Measurements from ENCODE around the gene DHDDS. TPM values are rescaled to one million over a fixed set of nuclear protein-coding genes. Genes with fewer than 3 reads are reported as not detected.
"Not testable (repeated sequence)": the region's sequence is repeated elsewhere in the genome, so short reads cannot be mapped to it uniquely, and the experiment has no call there.

The DHDDS gene
- total RNA-seq, 1 donor from 2014 or later, result 78.3 TPM

- H3K4me1 Mint-ChIP-seq (ENCODE audit: low read depth), result peaks cover 11% of the 10 kb centered on the region
- no peaks in the 10 kb centered on the region for H3K27me3 Mint-ChIP-seq (ENCODE audit: low read depth)
- no peak for TF ChIP-seq CTCF (IDR thresholded peaks at IDR 0.05)
- no peaks in the 10 kb centered on the region for H3K36me3 Mint-ChIP-seq (ENCODE audit: low read depth)
- H3K9me3 Mint-ChIP-seq (ENCODE audit: low read depth), result no peaks in the 10 kb centered on the region
- no peak for DNase-seq (ENCODE audit: low spot score)
- no peak overlapping the region for H3K27ac Mint-ChIP-seq (ENCODE audit: unreplicated experiment)
- H3K4me3 Mint-ChIP-seq (ENCODE audit: unreplicated experiment), result no peak overlapping the region
Measured at GRCh38 chr1:26498894-26499293, 66.8 kb downstream of the DHDDS start.

- Mint-ChIP-seq H3K9me3 (ENCODE audit: low read depth) (no peaks in the 10 kb centered on the region), H3K27ac (ENCODE audit: unreplicated experiment) (peak overlapping the region; percentile 89), H3K27me3 (ENCODE audit: low read depth) (no peaks in the 10 kb centered on the region), H3K4me1 (ENCODE audit: low read depth) (peaks cover 11% of the 10 kb centered on the region), H3K4me3 (ENCODE audit: unreplicated experiment) (peak overlapping the region; percentile 80), H3K36me3 (ENCODE audit: low read depth) (no peaks in the 10 kb centered on the region)
- DNase-seq (ENCODE audit: low spot score), result peak; percentile 94
- peak; percentile 71 for TF ChIP-seq CTCF (IDR thresholded peaks at IDR 0.05)
Measured at GRCh38 chr1:26500488-26501175, 68.5 kb downstream of the DHDDS start.

- not testable (repeated sequence) for H3K27me3 Mint-ChIP-seq (ENCODE audit: low read depth); H3K36me3 Mint-ChIP-seq (ENCODE audit: low read depth); DNase-seq (ENCODE audit: low spot score); H3K4me3 Mint-ChIP-seq (ENCODE audit: unreplicated experiment); H3K4me1 Mint-ChIP-seq (ENCODE audit: low read depth); H3K9me3 Mint-ChIP-seq (ENCODE audit: low read depth)
- H3K27ac Mint-ChIP-seq (ENCODE audit: unreplicated experiment), result peak overlapping the region; percentile 57
Measured at GRCh38 chr1:26510711-26511110, 78.6 kb downstream of the DHDDS start.

GRCh38 chr1:26515836-26516235 lies 83.7 kb downstream of the DHDDS start:
- H3K27ac Mint-ChIP-seq (ENCODE audit: unreplicated experiment); H3K9me3 Mint-ChIP-seq (ENCODE audit: low read depth); H3K4me1 Mint-ChIP-seq (ENCODE audit: low read depth); H3K4me3 Mint-ChIP-seq (ENCODE audit: unreplicated experiment); H3K36me3 Mint-ChIP-seq (ENCODE audit: low read depth); H3K27me3 Mint-ChIP-seq (ENCODE audit: low read depth); DNase-seq (ENCODE audit: low spot score): not testable (repeated sequence)

- Mint-ChIP-seq H3K36me3 (ENCODE audit: low read depth) (no peaks in the 10 kb centered on the region), H3K27ac (ENCODE audit: unreplicated experiment) (no peak overlapping the region), H3K4me3 (ENCODE audit: unreplicated experiment) (no peak overlapping the region), H3K4me1 (ENCODE audit: low read depth) (no peaks in the 10 kb centered on the region), H3K27me3 (ENCODE audit: low read depth) (no peaks in the 10 kb centered on the region), H3K9me3 (ENCODE audit: low read depth) (peaks cover 2% of the 10 kb centered on the region)
- DNase-seq (ENCODE audit: low spot score), result no peak
- TF ChIP-seq CTCF (IDR thresholded peaks at IDR 0.05), result no peak
Measured at GRCh38 chr1:26516987-26517765, 85.1 kb downstream of the DHDDS start.

GRCh38 chr1:26517766-26518049 lies 85.6 kb downstream of the DHDDS start:
- Mint-ChIP-seq H3K27ac (ENCODE audit: unreplicated experiment) (no peak overlapping the region), H3K4me1 (ENCODE audit: low read depth) (no peaks in the 10 kb centered on the region), H3K9me3 (ENCODE audit: low read depth) (no peaks in the 10 kb centered on the region), H3K36me3 (ENCODE audit: low read depth) (no peaks in the 10 kb centered on the region), H3K27me3 (ENCODE audit: low read depth) (peaks cover 1% of the 10 kb centered on the region), H3K4me3 (ENCODE audit: unreplicated experiment) (no peak overlapping the region)
- DNase-seq (ENCODE audit: low spot score), result no peak
- TF ChIP-seq CTCF (IDR thresholded peaks at IDR 0.05), result no peak
